HepG2 (cell line): ENCODE results near the gene PRR36. TPM values are rescaled to one million over a fixed set of nuclear protein-coding genes. Genes with fewer than 3 reads are reported as not detected.

Source experiments
- KLF12 ChIP-seq: sonication (generic); formaldehyde crosslinking; IDR thresholded peaks from 2 replicates; pipeline ENCODE4 v1.4.0; 2020; ENCODE audit warnings: missing genetic modification reagents, borderline replicate concordance
- NONO ChIP-seq, 2 experiments: fragments of 450-650 bp in 1 of 2; sonication (generic) in 1 of 2; formaldehyde crosslinking in 1 of 2; IDR thresholded peaks in 1 of 2; conservative IDR thresholded peaks in 1 of 2; 2 replicates each; pipeline versions ENCODE4 v1.6.1 to v1.8.0; 2017 to 2022; ENCODE audit warnings: mild to moderate bottlenecking in 1 of 2, missing genetic modification reagents in 1 of 2, moderate library complexity in 1 of 2
- REXO4 ChIP-seq: sonication (generic); formaldehyde crosslinking; IDR thresholded peaks from 2 replicates; pipeline ENCODE4 v1.8.0; 2022; ENCODE audit warnings: missing genetic modification reagents, mild to moderate bottlenecking, borderline replicate concordance
- SRY ChIP-seq: sonication (generic); formaldehyde crosslinking; IDR thresholded peaks from 2 replicates; pipeline ENCODE4 v1.8.0; 2022; ENCODE audit warnings: mild to moderate bottlenecking, missing genetic modification reagents
- TARDBP ChIP-seq: sonication (generic); formaldehyde crosslinking; IDR thresholded peaks from 2 replicates; pipeline ENCODE4 v1.8.0; 2022; ENCODE audit warnings: mild to moderate bottlenecking, missing genetic modification reagents
- TOE1 ChIP-seq: sonication (generic); formaldehyde crosslinking; IDR thresholded peaks from 2 replicates; pipeline ENCODE4 v1.4.0; 2020; ENCODE audit warnings: mild to moderate bottlenecking, missing genetic modification reagents
- ZKSCAN1 ChIP-seq: fragments of 150-350 bp; IDR thresholded peaks from 2 replicates; pipeline ENCODE4 v1.6.1; 2014; ENCODE audit warnings: low read length
- ZNF484 ChIP-seq: sonication (generic); formaldehyde crosslinking; IDR thresholded peaks from 2 replicates; pipeline ENCODE4 v1.5.1; 2020; ENCODE audit warnings: mild to moderate bottlenecking, low read depth, missing genetic modification reagents, borderline replicate concordance
- ZNF567 ChIP-seq: sonication (generic); formaldehyde crosslinking; IDR thresholded peaks from 2 replicates; pipeline ENCODE4 v1.8.1; 2023; ENCODE audit warnings: mild to moderate bottlenecking, missing genetic modification reagents, borderline replicate concordance
- ZNF674 ChIP-seq: sonication (generic); formaldehyde crosslinking; IDR thresholded peaks from 2 replicates; pipeline ENCODE4 v1.5.0; 2020; ENCODE audit warnings: low read depth, mild to moderate bottlenecking, missing genetic modification reagents
- ZNF768 ChIP-seq: sonication (generic); formaldehyde crosslinking; IDR thresholded peaks from 2 replicates; pipeline ENCODE4 v1.4.0; 2020; ENCODE audit warnings: missing genetic modification reagents
- ZNF891 ChIP-seq: sonication (generic); formaldehyde crosslinking; IDR thresholded peaks from 2 replicates; pipeline ENCODE4 v1.5.0; 2020; ENCODE audit warnings: mild to moderate bottlenecking, missing genetic modification reagents
- polyA plus RNA-seq, 8 experiments: library from polyadenylated mRNA; depleted of rRNA in 3 of 8; stranded (reverse) in 7 of 8; unstranded in 1 of 8; fragments of >200 nt; fragmentation: Illumina TruSeq in 4 of 8; extraction: Trizol in 4 of 8; gene quantifications; 2 replicates each; pipeline versions ENCODE4 v1.2.1 to v1.2.3, GENCODE V29; 2011 to 2016; ENCODE audit warnings: low read depth in 4 of 8, missing spikeins in 1 of 8, mixed read lengths in 1 of 8; ENCODE audit not compliant: insufficient read depth in 1 of 8
- total RNA-seq, 5 experiments: library from RNA; depleted of rRNA; stranded (reverse); fragments of >200 nt; fragmentation: Illumina TruSeq; extraction: Trizol; gene quantifications; 2 replicates each; pipeline ENCODE4 v1.2.3, GENCODE V29; 2016; ENCODE audit warnings: low read depth in 1 of 5
- TF ChIP-seq, protein P1 (sequence below): sonication (generic); formaldehyde crosslinking; IDR thresholded peaks from 2 replicates; pipeline ENCODE4 v1.4.0; 2020; ENCODE audit warnings: missing genetic modification reagents
- TF ChIP-seq, protein P2 (sequence below): sonication (generic); formaldehyde crosslinking; IDR thresholded peaks from 2 replicates; pipeline ENCODE4 v1.4.0; 2020; ENCODE audit warnings: missing genetic modification reagents
- TF ChIP-seq, protein P3 (sequence below), 2 experiments: sonication (generic) in 1 of 2; formaldehyde crosslinking in 1 of 2; IDR thresholded peaks; 2 replicates each; pipeline versions ENCODE4 v1.4.0 to v1.6.1; 2018 to 2020; ENCODE audit warnings: missing genetic modification reagents in 2 of 2, borderline replicate concordance in 1 of 2, low read depth in 1 of 2, mild to moderate bottlenecking in 1 of 2, missing biosample characterization in 1 of 2
- TF ChIP-seq, protein P4 (sequence below): sonication (generic); formaldehyde crosslinking; IDR thresholded peaks from 2 replicates; pipeline ENCODE4 v1.4.0; 2020; ENCODE audit warnings: mild to moderate bottlenecking, missing genetic modification reagents
- TF ChIP-seq, protein P5 (sequence below): sonication (generic); formaldehyde crosslinking; IDR thresholded peaks from 2 replicates; pipeline ENCODE4 v1.8.1; 2023; ENCODE audit warnings: mild to moderate bottlenecking, missing genetic modification reagents
- TF ChIP-seq, protein P6 (sequence below): sonication (generic); formaldehyde crosslinking; IDR thresholded peaks from 2 replicates; pipeline ENCODE4 v1.8.1; 2022; ENCODE audit warnings: mild to moderate bottlenecking, missing genetic modification reagents

Gene PRR36
- total and polyA plus RNA-seq, 2 of the 13 experiments (the other 11 are each of a cell fraction or from before 2014, with no cell fraction given) = 0.07 to 0.17 TPM

DNA sequence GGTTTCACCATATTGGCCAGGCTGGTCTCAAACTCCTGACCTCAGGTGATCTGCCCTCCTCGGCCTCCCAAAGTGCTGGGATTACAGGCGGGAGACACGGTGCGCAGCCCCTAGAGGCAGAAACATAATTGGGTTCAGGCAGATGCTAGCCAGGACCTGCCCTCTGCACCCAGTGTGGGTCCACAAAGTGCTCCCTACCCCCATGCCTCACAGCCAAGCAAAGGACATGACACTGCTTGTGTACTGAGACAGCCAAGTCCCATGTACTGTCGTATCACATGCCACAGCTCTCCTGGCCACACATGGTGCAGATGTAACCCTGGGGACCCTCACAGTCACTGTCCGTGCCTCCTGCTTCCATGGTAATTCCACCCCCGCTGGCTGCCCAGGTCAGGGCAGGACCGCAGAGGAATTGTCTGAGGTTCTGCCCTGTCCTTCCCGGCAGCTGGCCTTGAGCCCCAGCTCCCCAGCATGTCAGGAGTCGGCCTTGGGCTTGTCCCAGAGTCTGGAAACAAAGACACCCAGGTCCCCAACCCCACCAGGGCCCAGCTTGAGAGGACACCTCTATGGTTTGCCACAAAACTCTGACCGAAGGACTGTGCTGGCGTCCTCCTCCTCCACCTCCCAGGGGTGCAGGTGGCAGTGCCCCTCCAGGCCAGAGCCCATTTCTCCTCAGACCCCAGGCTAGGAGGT, 7.6 kb downstream of the PRR36 start (continued):
- TF ChIP-seq, protein P1, sequence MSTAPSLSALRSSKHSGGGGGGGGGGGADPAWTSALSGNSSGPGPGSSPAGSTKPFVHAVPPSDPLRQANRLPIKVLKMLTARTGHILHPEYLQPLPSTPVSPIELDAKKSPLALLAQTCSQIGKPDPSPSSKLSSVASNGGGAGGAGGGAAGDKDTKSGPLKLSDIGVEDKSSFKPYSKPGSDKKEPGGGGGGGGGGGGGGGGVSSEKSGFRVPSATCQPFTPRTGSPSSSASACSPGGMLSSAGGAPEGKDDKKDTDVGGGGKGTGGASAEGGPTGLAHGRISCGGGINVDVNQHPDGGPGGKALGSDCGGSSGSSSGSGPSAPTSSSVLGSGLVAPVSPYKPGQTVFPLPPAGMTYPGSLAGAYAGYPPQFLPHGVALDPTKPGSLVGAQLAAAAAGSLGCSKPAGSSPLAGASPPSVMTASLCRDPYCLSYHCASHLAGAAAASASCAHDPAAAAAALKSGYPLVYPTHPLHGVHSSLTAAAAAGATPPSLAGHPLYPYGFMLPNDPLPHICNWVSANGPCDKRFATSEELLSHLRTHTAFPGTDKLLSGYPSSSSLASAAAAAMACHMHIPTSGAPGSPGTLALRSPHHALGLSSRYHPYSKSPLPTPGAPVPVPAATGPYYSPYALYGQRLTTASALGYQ (CRISPR knock-in tag) = no peak
- TF ChIP-seq ZNF768 (CRISPR knock-in tag) (no peak), NONO (IDR thresholded peaks at IDR 0.05) (no peak), NONO (CRISPR knock-in tag; conservative IDR thresholded peaks at IDR 0.05) (peak; percentile 45; the same call in 1 of the 2 replicates), KLF12 (CRISPR knock-in tag) (no peak), ZNF484 (CRISPR knock-in tag) (no peak), REXO4 (CRISPR knock-in tag) (no peak), TARDBP (CRISPR knock-in tag) (no peak), TOE1 (CRISPR knock-in tag) (no peak), ZNF674 (CRISPR knock-in tag) (0 out of 2 replicates have a peak, but pooled peaks have one; percentile 38), ZNF891 (no peak), ZNF567 (CRISPR knock-in tag) (peak; percentile 37; the same call in 1 of the 2 replicates), ZKSCAN1 (no peak), SRY (CRISPR knock-in tag) (no peak)
- TF ChIP-seq, protein P2, sequence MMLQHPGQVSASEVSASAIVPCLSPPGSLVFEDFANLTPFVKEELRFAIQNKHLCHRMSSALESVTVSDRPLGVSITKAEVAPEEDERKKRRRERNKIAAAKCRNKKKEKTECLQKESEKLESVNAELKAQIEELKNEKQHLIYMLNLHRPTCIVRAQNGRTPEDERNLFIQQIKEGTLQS (CRISPR knock-in tag) = no peak
- TF ChIP-seq, protein P3, sequence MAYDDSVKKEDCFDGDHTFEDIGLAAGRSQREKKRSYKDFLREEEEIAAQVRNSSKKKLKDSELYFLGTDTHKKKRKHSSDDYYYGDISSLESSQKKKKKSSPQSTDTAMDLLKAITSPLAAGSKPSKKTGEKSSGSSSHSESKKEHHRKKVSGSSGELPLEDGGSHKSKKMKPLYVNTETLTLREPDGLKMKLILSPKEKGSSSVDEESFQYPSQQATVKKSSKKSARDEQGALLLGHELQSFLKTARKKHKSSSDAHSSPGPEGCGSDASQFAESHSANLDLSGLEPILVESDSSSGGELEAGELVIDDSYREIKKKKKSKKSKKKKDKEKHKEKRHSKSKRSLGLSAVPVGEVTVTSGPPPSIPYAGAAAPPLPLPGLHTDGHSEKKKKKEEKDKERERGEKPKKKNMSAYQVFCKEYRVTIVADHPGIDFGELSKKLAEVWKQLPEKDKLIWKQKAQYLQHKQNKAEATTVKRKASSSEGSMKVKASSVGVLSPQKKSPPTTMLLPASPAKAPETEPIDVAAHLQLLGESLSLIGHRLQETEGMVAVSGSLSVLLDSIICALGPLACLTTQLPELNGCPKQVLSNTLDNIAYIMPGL (CRISPR knock-in tag; IDR thresholded peaks at IDR 0.05; ENCODE audit: borderline replicate concordance in 1 of 2, low read depth in 1 of 2) = 0 out of 4 replicates have a peak, but pooled peaks of 1 of the 2 experiments have one; percentile 37
- TF ChIP-seq, protein P4, sequence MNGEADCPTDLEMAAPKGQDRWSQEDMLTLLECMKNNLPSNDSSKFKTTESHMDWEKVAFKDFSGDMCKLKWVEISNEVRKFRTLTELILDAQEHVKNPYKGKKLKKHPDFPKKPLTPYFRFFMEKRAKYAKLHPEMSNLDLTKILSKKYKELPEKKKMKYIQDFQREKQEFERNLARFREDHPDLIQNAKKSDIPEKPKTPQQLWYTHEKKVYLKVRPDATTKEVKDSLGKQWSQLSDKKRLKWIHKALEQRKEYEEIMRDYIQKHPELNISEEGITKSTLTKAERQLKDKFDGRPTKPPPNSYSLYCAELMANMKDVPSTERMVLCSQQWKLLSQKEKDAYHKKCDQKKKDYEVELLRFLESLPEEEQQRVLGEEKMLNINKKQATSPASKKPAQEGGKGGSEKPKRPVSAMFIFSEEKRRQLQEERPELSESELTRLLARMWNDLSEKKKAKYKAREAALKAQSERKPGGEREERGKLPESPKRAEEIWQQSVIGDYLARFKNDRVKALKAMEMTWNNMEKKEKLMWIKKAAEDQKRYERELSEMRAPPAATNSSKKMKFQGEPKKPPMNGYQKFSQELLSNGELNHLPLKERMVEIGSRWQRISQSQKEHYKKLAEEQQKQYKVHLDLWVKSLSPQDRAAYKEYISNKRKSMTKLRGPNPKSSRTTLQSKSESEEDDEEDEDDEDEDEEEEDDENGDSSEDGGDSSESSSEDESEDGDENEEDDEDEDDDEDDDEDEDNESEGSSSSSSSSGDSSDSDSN (CRISPR knock-in tag) = peak; percentile 64
- TF ChIP-seq, protein P5, sequence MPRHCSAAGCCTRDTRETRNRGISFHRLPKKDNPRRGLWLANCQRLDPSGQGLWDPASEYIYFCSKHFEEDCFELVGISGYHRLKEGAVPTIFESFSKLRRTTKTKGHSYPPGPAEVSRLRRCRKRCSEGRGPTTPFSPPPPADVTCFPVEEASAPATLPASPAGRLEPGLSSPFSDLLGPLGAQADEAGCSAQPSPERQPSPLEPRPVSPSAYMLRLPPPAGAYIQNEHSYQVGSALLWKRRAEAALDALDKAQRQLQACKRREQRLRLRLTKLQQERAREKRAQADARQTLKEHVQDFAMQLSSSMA (CRISPR knock-in tag) = no peak
- TF ChIP-seq, protein P6, sequence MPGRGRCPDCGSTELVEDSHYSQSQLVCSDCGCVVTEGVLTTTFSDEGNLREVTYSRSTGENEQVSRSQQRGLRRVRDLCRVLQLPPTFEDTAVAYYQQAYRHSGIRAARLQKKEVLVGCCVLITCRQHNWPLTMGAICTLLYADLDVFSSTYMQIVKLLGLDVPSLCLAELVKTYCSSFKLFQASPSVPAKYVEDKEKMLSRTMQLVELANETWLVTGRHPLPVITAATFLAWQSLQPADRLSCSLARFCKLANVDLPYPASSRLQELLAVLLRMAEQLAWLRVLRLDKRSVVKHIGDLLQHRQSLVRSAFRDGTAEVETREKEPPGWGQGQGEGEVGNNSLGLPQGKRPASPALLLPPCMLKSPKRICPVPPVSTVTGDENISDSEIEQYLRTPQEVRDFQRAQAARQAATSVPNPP = no peak
